NCI-H524 treated with DMSO at 0.1 percent for 48 hours (cell line): Measurements from ENCODE around the gene LEF1.

Experiments
- DNase-seq: peaks from one replicate; lab custom pipeline; 2025; lab: John Stamatoyannopoulos, UW

LEF1 gene

DNA sequence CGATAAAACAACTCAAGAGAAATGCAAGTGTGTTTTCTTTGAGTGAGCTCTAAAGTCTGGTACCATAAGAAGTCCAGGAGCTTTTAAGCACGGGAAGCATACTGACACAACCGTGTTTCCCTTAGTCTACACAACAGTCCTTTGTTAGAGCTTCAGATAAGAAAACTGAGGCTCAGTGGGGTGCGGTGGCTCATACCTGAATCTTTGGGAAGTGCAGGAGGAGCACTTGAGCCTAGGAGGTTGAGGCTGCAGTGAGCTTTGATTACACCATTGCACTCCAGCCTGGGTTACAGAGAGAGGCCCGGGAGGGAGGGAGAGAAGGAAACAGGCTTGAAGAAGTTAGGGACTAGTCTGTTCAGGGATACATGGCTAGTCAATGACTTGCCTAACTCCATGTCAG, 21.9 kb downstream of the LEF1 start:
- DNase-seq = no peak

- no peak for DNase-seq
Observed at GRCh38 chr4:108146336-108146735, 22.4 kb downstream of the LEF1 start.

GRCh38 chr4:108144451-108144850, 24.3 kb downstream of the LEF1 start:
- DNase-seq = no peak

- no peak for DNase-seq
Observed at GRCh38 chr4:108143515-108143914, 25.2 kb downstream of the LEF1 start.

GRCh38 chr4:108142870-108143269, 25.9 kb downstream of the LEF1 start:
- no peak for DNase-seq

- no peak for DNase-seq
Observed at GRCh38 chr4:108141213-108141950, 27.4 kb downstream of the LEF1 start.

- DNase-seq = no peak
Observed at GRCh38 chr4:108140328-108140727, 28.4 kb downstream of the LEF1 start.

DNA sequence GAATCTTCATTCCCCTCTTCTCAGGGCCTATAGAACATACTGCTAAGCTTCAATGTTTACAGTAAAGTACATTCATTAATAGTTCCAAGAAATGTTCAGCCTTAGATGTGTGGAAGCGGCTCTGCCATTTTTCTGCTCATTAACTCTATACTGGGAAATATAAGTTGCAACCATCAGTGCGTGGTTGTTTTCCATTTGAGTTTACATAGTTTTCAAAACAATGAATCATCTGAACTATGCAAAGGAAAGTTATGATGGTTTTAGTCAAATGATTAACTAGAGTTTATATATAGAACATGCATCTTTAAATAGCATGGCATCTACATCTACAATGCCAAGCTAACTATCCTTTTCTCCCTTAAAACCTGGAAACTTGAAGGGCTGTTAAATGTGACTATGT, 29.6 kb downstream of the LEF1 start:
- DNase-seq = no peak

- DNase-seq = no peak
Observed at GRCh38 chr4:108135549-108136209, 33.1 kb downstream of the LEF1 start.

DNA sequence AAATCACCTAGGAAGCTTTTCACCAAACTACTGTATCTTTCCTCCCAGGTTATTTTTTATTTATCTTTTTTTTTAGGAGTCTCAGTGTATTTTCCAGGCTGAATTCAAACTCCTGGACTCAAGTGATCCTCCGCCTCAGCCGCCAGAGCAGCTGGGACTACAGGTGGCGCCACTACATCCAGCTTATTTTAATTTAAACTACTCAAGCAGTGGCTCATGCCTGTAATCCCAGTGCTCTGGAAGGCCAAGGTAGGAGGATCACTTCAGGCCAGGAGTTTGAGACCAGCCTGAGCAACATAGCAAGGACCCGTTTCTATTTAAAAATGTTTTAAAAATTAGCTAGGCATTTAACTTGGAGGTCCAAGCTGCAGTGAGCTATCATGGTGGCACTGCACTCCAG, 37.8 kb downstream of the LEF1 start:
- DNase-seq = no peak

DNA sequence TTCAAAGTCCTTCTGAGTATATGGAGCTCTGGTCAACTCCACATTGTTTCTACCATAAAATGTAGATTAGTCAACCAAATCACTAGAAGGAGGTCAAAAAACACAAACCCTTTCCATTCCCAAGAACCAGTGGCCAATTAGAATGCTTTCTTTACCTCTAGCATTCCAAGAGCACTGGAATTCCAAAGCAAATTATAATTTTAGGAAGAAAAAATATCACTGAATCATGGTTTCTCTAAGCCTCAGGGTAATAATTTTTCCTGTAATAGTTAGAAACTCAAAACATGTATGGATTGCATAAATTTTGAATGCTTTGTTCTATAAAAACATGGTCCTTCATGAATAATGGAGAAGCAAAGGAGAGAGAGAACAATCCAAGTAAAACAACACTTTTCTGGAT, 39.5 kb downstream of the LEF1 start:
- DNase-seq = no peak

- no peak for DNase-seq
Observed at GRCh38 chr4:108126806-108127205, 41.9 kb downstream of the LEF1 start.

DNA sequence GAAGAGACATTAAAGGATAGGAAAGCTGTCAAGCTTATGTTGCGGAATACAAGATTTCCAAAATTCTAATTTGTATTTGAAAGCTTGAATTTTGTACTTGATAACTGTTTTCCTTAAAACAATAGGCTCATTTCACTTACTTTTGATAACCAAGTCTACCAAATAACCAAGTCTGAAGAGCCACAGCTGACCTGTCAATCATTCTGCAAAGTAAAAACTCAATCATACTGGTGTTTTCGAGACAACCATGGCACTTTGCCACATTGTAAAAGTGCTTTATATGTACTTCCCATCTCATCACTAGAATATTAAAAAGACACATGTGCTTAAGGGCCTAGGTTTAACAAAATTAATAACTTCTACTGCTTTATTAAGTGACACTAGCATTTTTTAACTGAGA, 47.9 kb downstream of the LEF1 start:
- no peak for DNase-seq

GRCh38 chr4:108119199-108119800, 49.4 kb downstream of the LEF1 start:
- no peak for DNase-seq

- no peak for DNase-seq
Observed at GRCh38 chr4:108118505-108118904, 50.2 kb downstream of the LEF1 start.

- no peak for DNase-seq
Observed at GRCh38 chr4:108117418-108118182, 51.1 kb downstream of the LEF1 start.

GRCh38 chr4:108116423-108117168, 52.1 kb downstream of the LEF1 start:
- no peak for DNase-seq

GRCh38 chr4:108115168-108115526, 53.6 kb downstream of the LEF1 start:
- no peak for DNase-seq

DNA sequence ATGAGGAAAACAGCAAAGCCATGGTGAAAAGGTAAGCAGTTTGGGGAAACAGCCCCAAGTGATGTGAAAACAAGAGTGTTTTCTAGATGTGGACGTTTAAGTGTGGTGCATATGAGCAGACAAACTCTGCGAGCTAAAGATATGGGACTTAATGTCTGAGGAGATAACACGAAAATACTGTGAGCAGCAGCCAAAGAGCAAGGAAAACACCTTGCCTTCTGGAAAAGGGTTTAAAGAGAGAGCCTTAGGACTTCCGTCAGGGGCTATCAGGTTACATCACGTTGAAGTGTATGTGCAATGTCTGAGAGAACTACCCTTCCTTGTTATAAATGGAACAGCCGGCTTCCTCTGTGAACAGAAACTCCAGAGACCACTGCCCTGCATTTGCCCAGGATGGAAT, 54.2 kb downstream of the LEF1 start:
- DNase-seq = no peak

DNA sequence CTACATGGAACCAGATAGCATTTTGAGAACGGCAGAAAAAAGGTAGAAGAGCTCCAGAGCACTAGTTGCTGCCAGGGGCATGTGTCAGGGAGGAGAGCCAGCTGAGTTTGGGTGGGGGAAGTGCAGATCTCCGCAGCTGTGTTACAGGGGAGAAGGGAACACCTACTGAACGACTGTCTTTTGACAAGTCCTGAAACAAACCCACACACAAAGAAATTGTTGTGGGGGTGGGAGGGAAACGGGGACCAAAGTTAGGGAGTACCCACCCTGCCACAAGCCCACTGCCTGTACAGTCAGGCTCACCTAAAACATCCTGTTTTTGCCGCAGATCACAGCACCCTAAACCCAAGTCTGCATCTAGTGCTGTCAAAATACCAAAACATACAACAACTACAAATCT, 55.5 kb downstream of the LEF1 start:
- DNase-seq = no peak

DNA sequence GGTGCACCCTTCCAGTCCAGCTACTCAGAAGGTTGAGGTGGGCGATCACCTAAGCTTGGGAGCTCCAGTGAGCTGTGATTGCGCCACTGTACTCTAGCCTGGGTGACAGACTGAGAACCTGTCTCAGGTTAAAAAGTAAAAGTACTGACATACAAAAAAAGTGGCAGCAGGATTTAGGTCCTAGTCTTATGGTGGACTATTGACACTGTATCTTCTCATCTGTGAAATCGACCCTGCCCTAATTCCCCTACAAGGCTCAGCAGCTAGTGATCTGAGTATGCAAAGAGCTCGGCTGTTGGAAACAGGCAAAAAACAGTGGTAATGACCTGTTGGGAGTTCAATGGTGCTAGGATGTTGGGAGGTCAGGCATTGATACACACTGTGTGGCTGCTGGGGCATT, 57.0 kb downstream of the LEF1 start:
- no peak for DNase-seq

- no peak for DNase-seq
Observed at GRCh38 chr4:108110450-108110849, 58.3 kb downstream of the LEF1 start.
